GM18858 (cell line): ENCODE results near the gene TICAM1.
"Not testable (repeated sequence)": the region's sequence is repeated elsewhere in the genome, so short reads cannot be mapped to it uniquely, and the experiment has no call there.

Experiments used
- ATAC-seq: cut with Tn5 transposase; IDR thresholded peaks from one replicate; pipeline ENCODE4 v1.9.1; 2021; ENCODE audit not compliant: unreplicated experiment

Gene TICAM1

DNA sequence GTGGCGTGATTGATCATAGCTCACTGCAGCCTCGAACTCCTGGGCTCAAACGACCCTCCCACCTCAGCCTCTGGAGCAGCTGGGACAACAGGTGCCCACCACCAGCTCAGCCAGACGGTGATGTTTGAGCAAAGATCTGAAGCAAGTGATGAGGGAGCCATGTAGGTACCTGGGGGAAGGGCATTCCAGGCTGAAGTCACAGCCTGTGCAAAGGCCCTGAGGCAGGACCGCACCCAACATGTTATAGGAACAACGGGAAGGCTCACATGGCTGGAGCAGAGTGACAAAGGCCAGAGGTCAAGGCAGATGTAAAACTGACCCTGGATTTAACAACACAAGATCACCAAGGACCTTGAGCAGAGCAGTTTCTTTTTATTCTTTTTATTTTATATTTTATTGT, 25.1 kb downstream of the TICAM1 start:
- ATAC-seq = no peak

DNA sequence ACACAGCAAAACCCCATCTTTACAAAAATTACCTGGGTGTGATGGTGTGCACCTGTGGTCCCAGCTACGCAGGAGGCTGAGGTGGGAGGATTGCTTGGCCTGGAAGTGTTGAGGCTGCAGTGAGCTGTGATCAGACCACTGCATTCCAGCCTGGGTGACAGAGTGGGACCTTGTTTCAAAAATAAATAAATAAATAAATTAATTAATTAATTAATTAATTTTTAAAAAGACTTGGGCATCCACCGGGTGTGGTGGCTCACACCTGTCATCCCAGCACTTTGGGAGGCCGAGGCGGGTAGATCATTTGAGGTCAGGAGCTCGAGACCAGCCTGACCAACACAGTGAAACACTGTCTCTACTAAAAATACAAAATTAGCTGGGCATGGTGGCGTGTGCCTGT, 26.4 kb downstream of the TICAM1 start:
- ATAC-seq = not testable (repeated sequence)

DNA sequence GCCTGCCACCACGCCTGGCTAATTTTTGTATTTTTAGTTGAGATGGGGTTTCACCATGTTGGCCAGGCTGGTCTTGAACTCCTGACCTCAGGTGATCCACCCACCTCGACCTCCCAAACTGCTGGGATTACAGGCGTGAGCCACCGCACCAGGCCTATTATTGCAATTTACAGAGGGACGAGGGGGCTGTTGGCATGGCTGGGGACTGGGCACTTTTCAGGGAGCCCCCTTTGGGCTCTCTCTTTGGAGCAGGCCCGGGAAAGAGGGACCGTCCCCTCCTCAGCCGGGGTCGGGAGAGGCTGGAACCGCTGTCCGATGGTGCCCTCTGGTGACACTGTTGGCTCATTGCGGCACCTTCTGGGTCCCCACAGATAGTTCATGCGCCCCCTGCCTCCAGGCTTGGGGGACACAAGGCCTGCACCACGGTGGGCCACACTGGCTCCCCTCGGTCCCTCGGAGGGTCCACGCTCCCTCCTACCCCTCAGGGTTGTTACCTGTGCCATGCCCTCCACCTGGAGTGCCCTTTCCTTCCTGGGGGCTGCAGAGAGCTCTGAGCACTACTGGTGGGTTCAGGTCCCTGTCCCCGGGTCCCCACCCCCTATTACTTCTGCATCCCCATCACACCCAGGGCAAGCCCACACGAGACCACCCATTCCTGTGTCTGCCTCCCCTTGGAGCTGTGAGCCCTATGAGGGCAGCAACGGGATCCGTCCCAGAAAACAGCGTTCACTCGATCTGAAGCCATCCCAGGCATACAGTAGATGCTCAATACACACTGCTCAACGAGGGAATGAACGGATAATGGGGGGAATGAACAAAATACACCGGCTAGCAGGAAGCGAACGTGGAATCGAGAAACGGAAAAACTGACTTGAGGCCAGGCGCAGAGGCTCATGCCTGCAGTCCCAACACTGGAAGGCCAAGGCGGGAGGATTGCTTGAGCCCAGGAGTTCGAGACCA, 27.5 kb downstream of the TICAM1 start:
- ATAC-seq = no peak

DNA sequence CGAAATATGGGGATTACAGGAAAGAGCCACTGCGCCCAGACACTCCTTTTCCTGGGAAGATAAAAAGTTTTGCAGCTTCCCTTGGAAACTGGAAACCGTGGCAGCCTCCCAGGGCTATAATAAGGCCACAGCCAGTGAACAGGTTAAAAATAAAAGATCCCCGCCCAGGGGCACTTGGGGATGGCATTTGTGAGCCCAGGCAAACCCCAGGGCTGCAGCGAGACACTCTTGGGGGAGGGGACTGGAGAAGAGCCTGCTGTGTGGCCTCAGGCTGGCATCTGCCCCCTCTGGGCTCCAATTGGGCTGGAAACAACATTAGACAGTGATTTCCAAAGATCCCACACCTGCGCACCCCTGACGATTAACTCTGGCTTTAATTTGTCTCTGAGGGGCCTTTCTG, 28.8 kb downstream of the TICAM1 start:
- no peak for ATAC-seq

DNA sequence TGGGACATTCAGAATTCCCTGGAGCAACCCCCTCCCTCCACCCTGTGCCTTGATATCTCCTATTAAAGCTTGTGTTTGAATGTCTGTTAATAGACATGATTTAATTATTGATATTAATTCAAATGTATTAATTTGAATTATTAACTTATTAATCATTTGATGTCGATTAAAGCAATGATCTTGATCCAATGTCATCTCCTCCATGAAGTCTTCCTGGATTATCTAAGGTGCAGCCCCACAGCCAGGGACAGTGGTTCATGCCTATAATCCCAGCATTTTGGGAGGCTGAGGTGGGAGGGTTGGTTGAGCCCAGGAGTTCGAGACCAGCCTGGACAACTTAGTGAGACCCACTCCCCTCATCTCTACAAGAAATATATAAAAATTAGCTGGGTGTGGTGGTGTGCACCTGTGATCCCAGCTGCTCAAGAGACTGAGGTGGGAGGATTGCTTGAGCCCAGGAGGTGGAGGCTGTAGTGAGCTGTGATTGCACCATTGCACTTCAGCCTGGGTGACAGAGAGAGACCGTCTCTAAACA, 30.4 kb downstream of the TICAM1 start:
- ATAC-seq = no peak

DNA sequence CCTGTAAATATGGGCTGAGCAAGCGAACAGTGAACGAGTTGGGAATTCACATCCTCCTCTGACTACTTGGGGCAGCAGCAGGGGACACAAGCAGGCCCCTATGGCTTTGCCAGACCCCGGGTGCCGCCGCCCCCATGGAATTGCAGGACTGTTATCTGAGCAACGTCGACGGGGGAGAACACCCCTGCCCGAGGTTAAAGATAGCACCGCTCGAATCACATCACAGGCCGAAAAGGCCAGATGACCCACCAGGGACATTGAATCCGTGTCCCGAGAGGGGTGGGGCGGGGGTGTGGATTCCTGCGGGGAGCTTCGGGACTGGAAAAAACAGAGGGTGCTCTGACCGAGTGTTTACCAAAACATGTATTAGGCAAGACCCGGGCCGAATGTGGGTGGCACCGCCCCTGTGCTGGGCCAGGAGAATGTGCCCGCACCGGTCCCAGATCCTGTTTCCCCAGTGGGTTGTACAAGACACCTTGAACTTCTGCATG, 30.9 kb downstream of the TICAM1 start:
- no peak for ATAC-seq

DNA sequence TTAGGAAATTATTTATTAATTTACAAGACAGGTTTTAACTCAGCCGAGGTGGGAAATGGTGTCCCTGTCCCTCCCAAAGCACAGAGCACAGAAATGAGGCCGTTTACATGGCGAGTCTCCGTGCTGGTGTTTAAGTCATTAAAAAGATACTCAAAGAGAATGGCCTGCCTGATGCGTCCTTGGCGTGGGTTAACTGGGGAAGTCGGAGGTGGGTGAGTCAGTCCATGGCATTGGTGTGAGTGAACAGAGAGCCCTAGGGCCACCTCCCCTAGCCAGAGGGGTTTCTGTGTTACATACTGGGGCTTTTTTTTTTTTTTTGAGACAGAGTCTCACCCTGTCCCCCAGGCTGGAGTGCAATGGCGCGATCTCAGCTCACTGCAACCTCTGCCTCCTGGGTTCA, 36.1 kb downstream of the TICAM1 start:
- ATAC-seq = no peak

DNA sequence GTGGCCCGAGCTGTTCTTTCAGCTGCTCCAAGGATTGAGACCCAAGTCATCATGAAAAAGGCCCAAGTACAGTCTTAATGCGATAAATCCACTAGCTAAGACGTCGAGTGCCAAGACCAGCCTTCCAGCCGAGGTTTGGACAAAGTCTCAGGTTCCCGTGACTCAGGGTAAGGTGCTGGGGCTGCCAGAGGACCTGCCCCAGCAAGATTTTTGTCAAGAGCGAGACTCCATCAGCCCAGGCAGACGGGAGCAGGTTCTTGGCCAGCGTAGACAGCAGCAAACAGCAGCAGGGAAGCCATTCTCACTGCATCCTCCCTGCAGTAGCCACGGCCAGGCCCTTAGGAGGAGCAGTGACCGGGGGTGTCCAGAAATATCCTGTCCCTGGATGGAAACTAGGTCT, 36.5 kb downstream of the TICAM1 start:
- no peak for ATAC-seq

DNA sequence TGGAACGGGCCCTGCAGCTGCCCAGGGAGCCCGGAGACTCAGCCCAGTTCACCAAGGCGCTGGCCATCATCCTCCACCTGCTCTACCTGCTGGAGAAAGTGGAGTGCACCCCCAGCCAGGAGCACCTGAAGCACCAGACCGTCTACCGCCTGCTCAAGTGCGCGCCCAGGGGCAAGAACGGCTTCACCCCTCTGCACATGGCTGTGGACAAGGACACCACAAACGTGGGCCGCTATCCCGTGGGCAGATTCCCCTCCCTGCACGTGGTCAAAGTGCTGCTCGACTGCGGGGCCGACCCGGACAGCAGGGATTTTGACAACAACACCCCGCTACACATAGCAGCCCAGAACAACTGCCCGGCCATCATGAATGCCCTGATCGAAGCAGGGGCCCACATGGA, 38.2 kb downstream of the TICAM1 start:
- not testable (repeated sequence) for ATAC-seq

DNA sequence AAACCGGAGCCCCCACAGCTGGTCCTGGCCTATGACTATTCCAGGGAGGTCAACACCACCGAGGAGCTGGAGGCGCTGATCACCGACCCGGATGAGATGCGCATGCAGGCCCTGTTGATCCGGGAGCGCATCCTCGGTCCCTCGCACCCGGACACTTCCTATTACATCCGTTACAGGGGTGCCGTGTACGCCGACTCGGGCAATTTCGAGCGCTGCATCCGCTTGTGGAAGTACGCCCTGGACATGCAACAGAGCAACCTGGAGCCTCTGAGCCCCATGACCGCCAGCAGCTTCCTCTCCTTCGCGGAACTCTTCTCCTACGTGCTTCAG, 38.7 kb downstream of the TICAM1 start:
- not testable (repeated sequence) for ATAC-seq

DNA sequence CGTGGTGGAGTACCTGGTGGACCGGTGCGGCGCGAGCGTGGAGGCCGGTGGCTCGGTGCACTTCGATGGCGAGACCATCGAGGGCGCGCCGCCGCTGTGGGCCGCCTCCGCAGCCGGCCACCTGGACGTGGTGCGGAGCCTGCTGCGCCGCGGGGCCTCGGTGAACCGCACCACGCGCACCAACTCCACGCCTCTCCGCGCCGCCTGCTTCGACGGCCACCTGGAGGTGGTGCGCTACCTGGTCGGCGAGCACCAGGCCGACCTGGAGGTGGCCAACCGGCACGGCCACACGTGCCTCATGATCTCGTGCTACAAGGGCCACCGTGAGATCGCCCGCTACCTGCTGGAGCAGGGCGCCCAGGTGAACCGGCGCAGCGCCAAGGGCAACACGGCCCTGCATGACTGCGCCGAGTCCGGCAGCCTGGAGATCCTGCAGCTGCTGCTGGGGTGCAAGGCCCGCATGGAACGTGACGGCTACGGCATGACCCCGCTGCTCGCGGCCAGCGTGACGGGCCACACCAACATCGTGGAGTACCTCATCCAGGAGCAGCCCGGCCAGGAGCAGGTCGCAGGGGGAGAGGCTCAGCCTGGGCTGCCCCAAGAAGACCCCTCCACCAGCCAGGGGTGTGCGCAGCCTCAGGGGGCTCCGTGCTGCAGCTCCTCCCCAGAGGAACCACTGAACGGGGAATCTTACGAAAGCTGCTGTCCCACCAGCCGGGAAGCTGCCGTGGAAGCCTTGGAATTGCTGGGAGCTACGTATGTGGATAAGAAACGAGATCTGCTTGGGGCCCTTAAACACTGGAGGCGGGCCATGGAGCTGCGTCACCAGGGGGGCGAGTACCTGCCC, 39.3 kb downstream of the TICAM1 start:
- not testable (repeated sequence) for ATAC-seq

DNA sequence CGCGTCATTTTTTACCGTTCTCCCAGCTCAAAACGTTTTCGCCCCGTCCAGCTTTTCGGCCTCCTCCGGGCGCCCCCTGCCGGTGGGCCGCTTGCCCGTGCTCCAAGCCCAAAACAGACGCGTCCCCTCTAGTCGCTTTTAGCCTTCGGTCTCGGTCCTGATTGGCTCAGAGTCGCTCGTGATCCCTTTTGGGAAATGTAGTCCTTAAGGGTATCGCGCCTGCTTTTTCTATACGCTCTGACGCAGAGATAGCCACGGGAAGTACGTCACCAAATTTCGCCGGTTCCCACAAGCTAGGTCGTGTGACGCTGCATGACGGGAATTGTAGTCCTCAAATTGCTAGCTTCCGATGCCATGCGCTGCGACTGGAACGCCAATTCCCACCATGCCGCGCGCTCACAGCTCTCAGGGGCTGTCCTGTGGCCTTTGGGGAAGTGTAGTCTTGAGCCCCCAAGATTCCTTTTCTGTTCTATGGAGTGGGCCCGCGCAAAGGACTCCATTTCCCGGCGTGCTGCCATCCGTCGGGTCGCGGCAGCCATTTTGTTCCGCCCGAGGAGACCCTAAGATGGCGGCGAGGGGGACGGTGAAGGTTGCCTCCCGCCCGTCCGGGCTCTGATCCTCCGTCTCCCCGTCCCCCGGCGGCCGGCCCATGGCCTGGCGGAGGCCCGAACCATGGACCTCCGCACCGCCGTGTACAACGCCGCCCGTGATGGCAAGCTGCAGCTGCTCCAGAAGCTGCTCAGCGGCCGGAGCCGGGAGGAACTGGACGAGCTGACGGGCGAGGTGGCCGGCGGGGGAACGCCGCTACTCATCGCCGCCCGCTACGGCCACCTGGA, 40.1 kb downstream of the TICAM1 start, which contains the start of gene FEM1A:
Gene FEM1A, plus strand, starts transcription at position 552 of the 836 bp plus-strand sequence. Its CDS starts 121 bp downstream, at position 673.
- peak; percentile 88 for ATAC-seq

DNA sequence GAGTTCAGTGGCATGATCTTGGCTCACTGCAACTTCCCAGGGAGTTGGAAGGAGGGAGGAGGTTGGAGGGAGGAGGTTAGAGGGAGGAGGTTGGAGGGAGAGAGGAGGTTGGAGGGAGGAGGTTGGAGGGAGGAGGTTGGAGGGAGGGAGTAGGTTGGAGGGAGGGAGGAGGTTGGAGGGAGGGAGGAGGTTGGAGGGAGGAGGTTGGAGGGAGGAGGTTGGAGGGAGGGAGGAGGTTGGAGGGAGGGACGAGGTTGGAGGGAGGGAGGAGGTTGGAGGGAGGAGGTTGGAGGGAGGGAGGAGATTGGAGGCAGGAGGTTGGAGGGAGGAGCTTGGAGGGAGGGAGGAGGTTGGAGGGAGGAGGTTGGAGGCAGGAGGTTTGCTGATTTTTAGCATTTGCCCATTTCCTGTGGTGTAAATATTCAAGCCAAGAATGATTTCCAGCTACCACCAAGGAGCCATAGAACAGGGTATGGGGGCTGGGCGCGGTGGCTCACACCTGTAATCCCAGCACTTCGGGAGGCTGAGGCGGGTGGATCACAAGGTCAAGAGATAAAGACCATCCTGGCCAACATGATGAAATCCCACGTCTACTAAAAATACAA, 45.0 kb downstream of the TICAM1 start:
- not testable (repeated sequence) for ATAC-seq

DNA sequence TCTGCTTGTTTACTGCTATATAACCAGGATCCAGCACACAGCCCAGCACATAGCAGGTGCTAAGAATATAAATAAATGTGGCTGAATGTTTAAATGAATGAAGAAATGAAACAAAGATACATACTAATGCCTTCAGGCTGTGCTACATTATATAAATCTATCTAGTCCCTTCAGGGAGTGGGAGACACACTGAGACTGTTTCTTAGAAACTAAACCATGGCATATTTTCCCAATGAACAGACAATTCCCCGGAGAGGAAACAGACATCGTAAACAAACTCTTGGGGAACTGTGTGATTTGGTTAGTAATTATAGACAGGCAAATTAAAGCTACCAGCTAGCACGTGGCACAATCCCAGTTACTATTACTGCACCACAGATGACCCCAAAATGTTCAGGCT, 49.7 kb downstream of the TICAM1 start:
- ATAC-seq = no peak

DNA sequence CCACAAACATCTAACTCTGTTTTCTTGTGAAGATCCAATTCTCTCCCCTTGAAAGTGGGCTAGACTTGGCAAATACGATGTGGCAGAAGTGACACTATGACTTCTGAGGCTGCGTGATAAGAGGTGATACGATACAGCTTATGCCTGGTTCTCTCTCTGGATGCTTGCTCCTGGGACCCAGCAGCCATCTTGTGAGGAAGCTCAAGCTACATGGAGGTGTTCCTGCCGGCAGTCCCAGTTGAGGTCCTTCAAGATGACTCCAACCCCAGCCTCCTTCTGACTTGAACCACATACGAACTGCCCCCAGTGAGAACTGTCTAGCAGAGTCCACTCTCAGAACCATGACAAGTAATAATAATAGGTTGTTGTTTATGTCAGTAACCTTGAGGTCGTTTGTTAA, 50.7 kb downstream of the TICAM1 start:
- no peak for ATAC-seq

DNA sequence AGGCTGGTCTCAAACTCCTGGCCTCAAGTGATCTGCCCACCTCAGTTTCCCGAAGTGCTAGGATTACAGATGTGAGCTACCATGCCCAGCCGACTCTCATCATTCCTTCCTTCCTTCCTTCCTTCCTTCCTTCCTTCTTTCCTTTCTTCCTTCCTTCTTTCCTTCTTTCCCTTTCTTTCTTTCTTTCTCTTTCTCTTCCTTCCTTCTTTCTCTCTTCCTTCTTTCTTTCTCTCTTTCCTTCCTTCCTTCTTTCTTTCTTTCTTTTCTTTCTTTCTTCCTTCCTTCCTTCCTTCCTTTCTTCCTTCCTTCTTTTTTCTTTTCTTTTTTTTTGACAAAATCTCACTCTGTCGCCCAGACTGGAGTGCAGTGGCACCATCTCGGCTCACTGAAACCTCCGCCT, 53.4 kb downstream of the TICAM1 start:
- not testable (repeated sequence) for ATAC-seq

DNA sequence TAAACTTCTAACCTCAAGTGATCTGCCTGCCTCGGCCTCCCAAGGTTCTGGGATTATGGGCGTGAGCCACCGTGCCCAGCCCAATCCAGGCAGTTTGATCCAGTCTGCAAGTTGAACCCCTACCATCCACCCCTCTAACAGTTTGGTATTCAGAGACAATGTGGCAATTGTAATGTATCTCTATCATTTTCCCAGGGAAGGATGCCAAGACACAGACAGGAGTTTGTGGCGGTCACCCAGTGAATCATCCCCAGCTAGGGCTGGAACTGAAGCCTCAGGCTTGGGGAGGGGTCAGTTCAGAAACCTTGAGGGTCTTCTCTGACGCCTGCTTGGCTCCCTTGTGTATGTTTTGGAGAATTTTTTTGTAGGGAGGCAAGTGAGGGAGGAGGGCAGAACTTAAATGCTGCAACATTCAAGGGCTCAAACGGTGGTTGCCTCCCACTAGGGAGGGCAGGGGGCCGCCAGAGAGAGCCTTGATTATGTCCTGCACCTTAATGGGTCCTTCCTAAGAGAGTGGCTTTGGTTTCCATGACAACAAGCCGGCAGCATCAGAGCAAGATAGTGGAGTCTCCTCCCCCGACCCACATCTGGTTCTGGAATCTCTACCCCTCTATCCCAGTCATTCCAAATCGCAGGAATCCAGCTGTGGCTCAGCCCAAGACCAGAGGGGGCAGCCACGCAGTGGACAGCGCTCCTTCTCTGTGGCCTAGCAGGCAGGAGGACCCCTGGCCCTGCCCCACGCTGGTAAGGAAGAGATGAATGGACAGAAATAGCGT, 54.9 kb downstream of the TICAM1 start:
- ATAC-seq = no peak

DNA sequence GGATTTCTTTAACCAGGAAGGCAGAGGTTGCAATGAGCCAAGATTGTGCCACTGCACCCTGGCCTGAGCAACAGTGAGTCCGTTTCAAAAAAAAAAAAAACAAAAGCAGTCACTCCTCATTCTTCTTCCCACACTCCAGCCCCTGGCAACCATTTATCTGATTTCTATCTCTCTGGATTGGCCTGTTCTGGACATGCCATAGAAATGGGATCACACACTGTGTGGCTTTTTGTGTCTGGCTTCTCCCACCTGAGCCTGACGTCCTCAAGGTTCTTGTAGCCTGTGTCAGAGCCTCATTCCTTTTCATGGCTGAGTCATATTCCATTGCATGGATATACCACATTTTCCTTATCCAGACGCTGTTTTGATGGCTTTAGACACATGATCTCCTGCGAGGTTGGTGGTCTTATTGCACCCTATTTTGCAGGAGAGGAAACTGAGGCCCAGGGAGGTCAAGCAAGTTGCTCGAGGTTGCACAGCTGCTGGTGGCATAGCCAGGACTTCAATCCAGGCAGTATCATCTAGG, 55.8 kb downstream of the TICAM1 start:
- no peak for ATAC-seq

DNA sequence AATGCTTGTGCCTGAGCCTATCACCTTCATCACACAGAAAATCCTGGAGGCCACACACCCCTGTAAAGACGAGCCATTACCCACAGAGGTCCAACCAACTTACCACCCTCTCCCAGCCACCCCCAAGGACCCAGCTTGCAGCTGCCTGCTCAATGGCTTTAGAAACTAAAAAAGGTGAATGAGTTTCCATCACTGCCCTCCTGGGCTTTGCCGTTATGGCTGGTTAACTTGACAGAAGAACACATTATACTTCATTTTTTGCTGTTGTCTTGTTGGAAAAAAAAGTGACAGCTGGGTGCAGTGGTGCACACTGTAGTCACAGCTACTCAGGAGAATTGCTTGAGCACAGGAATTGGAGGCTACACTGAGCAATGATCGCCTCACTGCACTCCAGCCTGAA, 57.4 kb downstream of the TICAM1 start:
- ATAC-seq = no peak
